ENCODE measurements around the gene LRRC8B. TPM values are rescaled to one million over a fixed set of nuclear protein-coding genes. Genes with fewer than 3 reads are reported as not detected.
A peak's percentile ranks its signal among the peaks of the same experiment; 100 is the strongest.

The LRRC8B gene
- total and polyA plus RNA-seq, 2 donors (not counting 1 experiment from before 2014, with no cell fraction given) = 0.83 to 2.8 TPM

DNA sequence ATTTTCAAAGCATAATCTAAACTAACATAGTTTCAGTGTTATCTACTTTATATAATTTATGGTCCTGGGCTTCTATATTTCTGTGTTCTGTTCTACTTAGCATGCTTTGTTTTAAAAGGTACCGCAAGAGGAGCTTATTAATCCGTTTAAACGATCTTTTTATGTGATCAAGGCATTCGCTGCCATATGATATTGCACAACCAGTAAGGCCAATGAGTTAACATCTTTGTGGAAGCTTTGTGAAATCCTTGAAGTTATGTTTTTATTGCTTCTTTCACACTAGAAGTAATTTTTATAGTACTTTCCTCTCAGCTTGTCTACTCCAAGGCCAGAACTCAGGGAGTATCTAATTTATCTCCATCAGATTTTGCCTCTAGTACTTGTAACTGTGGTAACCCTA lies 117.2 kb downstream of the LRRC8B start:
- TF ChIP-seq, protein P1, sequence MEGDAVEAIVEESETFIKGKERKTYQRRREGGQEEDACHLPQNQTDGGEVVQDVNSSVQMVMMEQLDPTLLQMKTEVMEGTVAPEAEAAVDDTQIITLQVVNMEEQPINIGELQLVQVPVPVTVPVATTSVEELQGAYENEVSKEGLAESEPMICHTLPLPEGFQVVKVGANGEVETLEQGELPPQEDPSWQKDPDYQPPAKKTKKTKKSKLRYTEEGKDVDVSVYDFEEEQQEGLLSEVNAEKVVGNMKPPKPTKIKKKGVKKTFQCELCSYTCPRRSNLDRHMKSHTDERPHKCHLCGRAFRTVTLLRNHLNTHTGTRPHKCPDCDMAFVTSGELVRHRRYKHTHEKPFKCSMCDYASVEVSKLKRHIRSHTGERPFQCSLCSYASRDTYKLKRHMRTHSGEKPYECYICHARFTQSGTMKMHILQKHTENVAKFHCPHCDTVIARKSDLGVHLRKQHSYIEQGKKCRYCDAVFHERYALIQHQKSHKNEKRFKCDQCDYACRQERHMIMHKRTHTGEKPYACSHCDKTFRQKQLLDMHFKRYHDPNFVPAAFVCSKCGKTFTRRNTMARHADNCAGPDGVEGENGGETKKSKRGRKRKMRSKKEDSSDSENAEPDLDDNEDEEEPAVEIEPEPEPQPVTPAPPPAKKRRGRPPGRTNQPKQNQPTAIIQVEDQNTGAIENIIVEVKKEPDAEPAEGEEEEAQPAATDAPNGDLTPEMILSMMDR (conservative IDR thresholded peaks at IDR 0.05 in 1 of 2, IDR thresholded peaks at IDR 0.05 in 1 of 2; ENCODE audit: low read depth in 1 of 2, low read length in 2 of 2) = no peak
- TF ChIP-seq EZH2 (IDR thresholded peaks at IDR 0.05; ENCODE audit: low read length, missing control alignments) = no peak
- peak in 1 of 2 donors; percentile 23 for DNase-seq (ENCODE audit: low read depth in 2 of 2)
- H3K79me2 ChIP-seq (ENCODE audit: control insufficient read depth, insufficient read depth, low read length) = peaks cover 78% of the 10 kb centered on the region

DNA sequence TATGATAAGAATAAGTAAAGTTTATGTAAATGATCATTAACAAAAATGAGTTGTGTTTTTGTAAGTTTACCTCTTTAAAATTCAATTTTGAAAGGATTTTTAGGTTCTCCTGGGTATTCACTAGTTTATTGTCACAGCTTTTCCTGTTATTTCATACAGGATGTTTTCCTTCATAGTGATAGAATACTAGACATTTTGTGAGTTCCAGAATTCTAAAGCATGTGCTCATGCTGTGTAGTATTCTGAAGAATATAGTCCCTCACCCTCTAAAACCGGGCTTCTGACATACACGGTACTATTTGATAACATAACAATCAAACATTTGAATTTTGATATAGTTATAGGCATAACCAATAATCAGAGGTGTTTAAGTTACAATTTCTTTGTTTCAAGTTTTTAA lies 118.9 kb downstream of the LRRC8B start:
- H3K36me3 ChIP-seq (ENCODE audit: control insufficient read depth, insufficient read depth, low read length) = no peaks in the 10 kb centered on the region
- no peak overlapping the region for H3K4me2 ChIP-seq (ENCODE audit: extremely low read depth, insufficient read depth, low read length)
- H3K9me3 ChIP-seq (ENCODE audit: control insufficient read depth, insufficient read depth, low read depth, low read length) = no peaks in the 10 kb centered on the region
- H3K4me3 ChIP-seq (replicated peaks in 1 of 4; ENCODE audit: control extremely low read depth in 1 of 4, insufficient read depth in 1 of 4, low read depth in 3 of 4, low read length in 4 of 4) = no peak overlapping the region
- no peaks in the 10 kb centered on the region for H3K4me1 ChIP-seq (ENCODE audit: control insufficient read depth, extremely low read depth, insufficient read depth, low read length)
- H3K79me2 ChIP-seq (ENCODE audit: control insufficient read depth, insufficient read depth, low read length) = peaks cover 66% of the 10 kb centered on the region
- H3K9ac ChIP-seq (ENCODE audit: insufficient read depth, low read length) = no peak overlapping the region
- no peak overlapping the region for H2AFZ ChIP-seq (ENCODE audit: low read length)
- no peak for DNase-seq (ENCODE audit: low read depth in 2 of 2)
- no peaks in the 10 kb centered on the region for H4K20me1 ChIP-seq (ENCODE audit: control insufficient read depth, extremely low read depth, insufficient read depth, low read length)
- TF ChIP-seq, protein P1 (conservative IDR thresholded peaks at IDR 0.05 in 1 of 2, IDR thresholded peaks at IDR 0.05 in 1 of 2; ENCODE audit: low read depth in 1 of 2, low read length in 2 of 2) = no peak
- no peak for TF ChIP-seq EZH2 (IDR thresholded peaks at IDR 0.05; ENCODE audit: low read length, missing control alignments)
- H3K27me3 ChIP-seq (ENCODE audit: control insufficient read depth, insufficient read depth, low read length) = no peaks in the 10 kb centered on the region
- H3K27ac ChIP-seq (ENCODE audit: insufficient read depth, low read length) = no peak overlapping the region

More for the DNA sequence above, 117.2 kb downstream of the LRRC8B start:
- Histone ChIP-seq H3K4me3 (replicated peaks in 1 of 4; ENCODE audit: control extremely low read depth in 1 of 4, insufficient read depth in 1 of 4, low read depth in 3 of 4, low read length in 4 of 4) (no peak overlapping the region), H3K27ac (ENCODE audit: insufficient read depth, low read length) (no peak overlapping the region), H4K20me1 (ENCODE audit: control insufficient read depth, extremely low read depth, insufficient read depth, low read length) (no peaks in the 10 kb centered on the region), H3K27me3 (ENCODE audit: control insufficient read depth, insufficient read depth, low read length) (no peaks in the 10 kb centered on the region), H3K4me2 (ENCODE audit: extremely low read depth, insufficient read depth, low read length) (no peak overlapping the region), H3K36me3 (ENCODE audit: control insufficient read depth, insufficient read depth, low read length) (no peaks in the 10 kb centered on the region), H3K9ac (ENCODE audit: insufficient read depth, low read length) (no peak overlapping the region), H3K9me3 (ENCODE audit: control insufficient read depth, insufficient read depth, low read depth, low read length) (no peaks in the 10 kb centered on the region), H3K4me1 (ENCODE audit: control insufficient read depth, extremely low read depth, insufficient read depth, low read length) (peaks cover 6% of the 10 kb centered on the region), H2AFZ (ENCODE audit: low read length) (no peak overlapping the region)

- Histone ChIP-seq H3K4me3 (replicated peaks in 1 of 4; ENCODE audit: control extremely low read depth in 1 of 4, insufficient read depth in 1 of 4, low read depth in 3 of 4, low read length in 4 of 4) (no peak overlapping the region), H3K9ac (ENCODE audit: insufficient read depth, low read length) (no peak overlapping the region), H3K9me3 (ENCODE audit: control insufficient read depth, insufficient read depth, low read depth, low read length) (no peaks in the 10 kb centered on the region), H4K20me1 (ENCODE audit: control insufficient read depth, extremely low read depth, insufficient read depth, low read length) (no peaks in the 10 kb centered on the region), H3K27ac (ENCODE audit: insufficient read depth, low read length) (no peak overlapping the region), H3K36me3 (ENCODE audit: control insufficient read depth, insufficient read depth, low read length) (no peaks in the 10 kb centered on the region), H2AFZ (ENCODE audit: low read length) (no peak overlapping the region), H3K4me1 (ENCODE audit: control insufficient read depth, extremely low read depth, insufficient read depth, low read length) (no peaks in the 10 kb centered on the region), H3K27me3 (ENCODE audit: control insufficient read depth, insufficient read depth, low read length) (no peaks in the 10 kb centered on the region), H3K79me2 (ENCODE audit: control insufficient read depth, insufficient read depth, low read length) (peaks cover 64% of the 10 kb centered on the region), H3K4me2 (ENCODE audit: extremely low read depth, insufficient read depth, low read length) (no peak overlapping the region)
- DNase-seq (ENCODE audit: low read depth in 2 of 2) = no peak
- no peak for TF ChIP-seq EZH2 (IDR thresholded peaks at IDR 0.05; ENCODE audit: low read length, missing control alignments)
- TF ChIP-seq, protein P1 (conservative IDR thresholded peaks at IDR 0.05 in 1 of 2, IDR thresholded peaks at IDR 0.05 in 1 of 2; ENCODE audit: low read depth in 1 of 2, low read length in 2 of 2) = no peak
Measured at GRCh38 chr1:89644119-89644814, 119.6 kb downstream of the LRRC8B start.

Measured in fibroblast of lung (primary cell).